HepG2 (cell line): Measurements from ENCODE around the gene ARHGEF4. TPM values are rescaled to one million over a fixed set of nuclear protein-coding genes. Genes with fewer than 3 reads are reported as not detected.

Source experiments
- ATF7 ChIP-seq, 2 experiments: fragments of 450-650 bp in 1 of 2; sonication (generic) in 1 of 2; formaldehyde crosslinking in 1 of 2; IDR thresholded peaks; 2 replicates each; pipeline versions ENCODE4 v1.4.0 to v1.6.1; 2016 to 2020; ENCODE audit warnings: antibody characterized with exemption in 1 of 2, mild to moderate bottlenecking in 1 of 2, missing genetic modification reagents in 1 of 2
- GTF3A ChIP-seq: sonication (generic); formaldehyde crosslinking; conservative IDR thresholded peaks from 2 replicates; pipeline ENCODE4 v1.4.0; 2020; ENCODE audit warnings: mild to moderate bottlenecking, missing genetic modification reagents
- HDAC6 ChIP-seq: fragments of 200-600 bp; sonication (generic); IDR thresholded peaks from 2 replicates; pipeline ENCODE4 v1.7.0; 2017; ENCODE audit warnings: mild to moderate bottlenecking, antibody characterized with exemption, low read length, low read depth
- HNRNPUL1 ChIP-seq: fragments of 200-400 bp; formaldehyde crosslinking; IDR thresholded peaks from 2 replicates; pipeline ENCODE4 v1.6.1; 2017; ENCODE audit warnings: low read depth, mild to moderate bottlenecking, low read length, moderate library complexity
- JARID2 ChIP-seq: sonication (generic); formaldehyde crosslinking; IDR thresholded peaks from 2 replicates; pipeline ENCODE4 v1.8.1; 2023; ENCODE audit warnings: missing genetic modification reagents, inconsistent platforms; ENCODE audit not compliant: insufficient replicate concordance
- MXI1 ChIP-seq: IDR thresholded peaks from 3 replicates; pipeline ENCODE4 v1.6.1; 2012; ENCODE audit warnings: low read depth, low read length, inconsistent platforms, borderline replicate concordance
- NR3C1 ChIP-seq: sonication (generic); formaldehyde crosslinking; IDR thresholded peaks from 2 replicates; pipeline ENCODE4 v1.4.0; 2020; ENCODE audit warnings: missing genetic modification reagents
- PHF20 ChIP-seq: sonication (generic); formaldehyde crosslinking; IDR thresholded peaks from 2 replicates; pipeline ENCODE4 v1.5.0; 2020; ENCODE audit warnings: mild to moderate bottlenecking, missing genetic modification reagents
- POGK ChIP-seq: sonication (generic); formaldehyde crosslinking; conservative IDR thresholded peaks from 2 replicates; pipeline ENCODE4 v1.8.0; 2022; ENCODE audit warnings: mild to moderate bottlenecking, moderate library complexity, missing genetic modification reagents
- SAP130 ChIP-seq: IDR thresholded peaks from 2 replicates; pipeline ENCODE4 v1.6.1; 2016; ENCODE audit warnings: low read depth
- ZBTB1 ChIP-seq: sonication (generic); formaldehyde crosslinking; IDR thresholded peaks from 2 replicates; pipeline ENCODE4 v1.4.0; 2020; ENCODE audit warnings: missing genetic modification reagents, borderline replicate concordance
- ZNF33A ChIP-seq: sonication (generic); formaldehyde crosslinking; IDR thresholded peaks from 2 replicates; pipeline ENCODE4 v1.5.1; 2020; ENCODE audit warnings: missing genetic modification reagents, mild to moderate bottlenecking, moderate library complexity, borderline replicate concordance
- ZNF564 ChIP-seq: sonication (generic); formaldehyde crosslinking; IDR thresholded peaks from 2 replicates; pipeline ENCODE4 v1.8.1; 2023; ENCODE audit warnings: mild to moderate bottlenecking, missing genetic modification reagents
- ZNF609 ChIP-seq: sonication (generic); formaldehyde crosslinking; IDR thresholded peaks from 2 replicates; pipeline ENCODE4 v1.4.0; 2020; ENCODE audit warnings: mild to moderate bottlenecking, missing genetic modification reagents, borderline replicate concordance
- polyA plus RNA-seq, 8 experiments: library from polyadenylated mRNA; depleted of rRNA in 3 of 8; stranded (reverse) in 7 of 8; unstranded in 1 of 8; fragments of >200 nt; fragmentation: Illumina TruSeq in 4 of 8; extraction: Trizol in 4 of 8; gene quantifications; 2 replicates each; pipeline versions ENCODE4 v1.2.1 to v1.2.3, GENCODE V29; 2011 to 2016; ENCODE audit warnings: low read depth in 4 of 8, missing spikeins in 1 of 8, mixed read lengths in 1 of 8; ENCODE audit not compliant: insufficient read depth in 1 of 8
- total RNA-seq, 5 experiments: library from RNA; depleted of rRNA; stranded (reverse); fragments of >200 nt; fragmentation: Illumina TruSeq; extraction: Trizol; gene quantifications; 2 replicates each; pipeline ENCODE4 v1.2.3, GENCODE V29; 2016; ENCODE audit warnings: low read depth in 1 of 5
- TF ChIP-seq, protein P1 (sequence below), 2 experiments: sonication (generic) in 1 of 2; formaldehyde crosslinking in 1 of 2; IDR thresholded peaks; 2 replicates each; pipeline versions ENCODE4 v1.4.0 to v1.6.1; 2018 to 2020; ENCODE audit warnings: missing genetic modification reagents in 2 of 2, borderline replicate concordance in 1 of 2, low read depth in 1 of 2, mild to moderate bottlenecking in 1 of 2, missing biosample characterization in 1 of 2
- TF ChIP-seq, protein P2 (sequence below): sonication (generic); formaldehyde crosslinking; IDR thresholded peaks from 2 replicates; pipeline ENCODE4 v1.4.0; 2020; ENCODE audit warnings: missing genetic modification reagents

ARHGEF4 gene
- total and polyA plus RNA-seq, 2 of the 13 experiments (the other 11 are each of a cell fraction or from before 2014, with no cell fraction given), result 0.11 to 0.13 TPM

DNA sequence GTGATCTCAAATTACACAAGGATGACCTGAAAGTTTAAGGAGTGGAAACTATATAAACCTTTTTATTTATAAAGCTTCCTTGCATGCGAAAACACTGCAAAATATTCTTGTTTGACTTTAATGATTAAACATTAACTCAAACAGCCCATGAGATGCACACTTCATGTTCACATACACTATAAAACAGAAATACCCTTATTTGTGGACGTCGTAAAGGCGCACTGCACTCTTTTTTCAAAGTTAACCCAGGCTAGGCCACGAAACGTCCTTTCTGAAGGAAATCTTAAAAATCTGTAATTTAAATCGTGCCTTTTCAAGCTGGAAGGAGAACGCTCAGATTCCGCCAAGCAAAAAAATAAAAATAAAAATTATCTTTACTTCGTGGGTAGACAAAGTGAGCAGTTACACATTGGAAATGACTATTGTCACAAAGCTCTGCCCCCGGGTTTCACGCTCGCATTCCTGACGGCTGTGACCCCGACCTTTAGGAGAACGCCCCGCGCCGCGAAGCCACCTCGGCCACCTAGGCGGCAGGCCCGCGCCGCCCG, 255.8 kb downstream of the ARHGEF4 start (continued):
- no peak for TF ChIP-seq ATF7 (IDR thresholded peaks at IDR 0.05)
- no peak for TF ChIP-seq ATF7 (CRISPR knock-in tag; IDR thresholded peaks at IDR 0.05)
- no peak for TF ChIP-seq JARID2 (CRISPR knock-in tag)
- no peak for TF ChIP-seq ZNF33A (CRISPR knock-in tag)
- TF ChIP-seq GTF3A (CRISPR knock-in tag), result no peak; the same call in 1 of the 2 replicates
- no peak; the same call in 1 of the 2 replicates for TF ChIP-seq HDAC6
- no peak for TF ChIP-seq MXI1
- 0 out of 2 replicates have a peak, but pooled peaks have one; percentile 29 for TF ChIP-seq HNRNPUL1
- no peak for TF ChIP-seq NR3C1 (CRISPR knock-in tag)
- TF ChIP-seq POGK (CRISPR knock-in tag), result 0 out of 2 replicates have a peak, but pooled peaks have one; percentile 47
- no peak; the same call in 1 of the 2 replicates for TF ChIP-seq PHF20 (CRISPR knock-in tag)
- TF ChIP-seq ZNF609 (CRISPR knock-in tag), result peak; percentile 41; the same call in 1 of the 2 replicates
- TF ChIP-seq, protein P1, sequence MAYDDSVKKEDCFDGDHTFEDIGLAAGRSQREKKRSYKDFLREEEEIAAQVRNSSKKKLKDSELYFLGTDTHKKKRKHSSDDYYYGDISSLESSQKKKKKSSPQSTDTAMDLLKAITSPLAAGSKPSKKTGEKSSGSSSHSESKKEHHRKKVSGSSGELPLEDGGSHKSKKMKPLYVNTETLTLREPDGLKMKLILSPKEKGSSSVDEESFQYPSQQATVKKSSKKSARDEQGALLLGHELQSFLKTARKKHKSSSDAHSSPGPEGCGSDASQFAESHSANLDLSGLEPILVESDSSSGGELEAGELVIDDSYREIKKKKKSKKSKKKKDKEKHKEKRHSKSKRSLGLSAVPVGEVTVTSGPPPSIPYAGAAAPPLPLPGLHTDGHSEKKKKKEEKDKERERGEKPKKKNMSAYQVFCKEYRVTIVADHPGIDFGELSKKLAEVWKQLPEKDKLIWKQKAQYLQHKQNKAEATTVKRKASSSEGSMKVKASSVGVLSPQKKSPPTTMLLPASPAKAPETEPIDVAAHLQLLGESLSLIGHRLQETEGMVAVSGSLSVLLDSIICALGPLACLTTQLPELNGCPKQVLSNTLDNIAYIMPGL (CRISPR knock-in tag; IDR thresholded peaks at IDR 0.05; ENCODE audit: borderline replicate concordance in 1 of 2, low read depth in 1 of 2), result peak in 1 of 2 experiments; percentile 14; a peak in 1 of 4 replicates
- no peak; the same call in 1 of the 2 replicates for TF ChIP-seq SAP130 (CRISPR knock-in tag)
- peak; percentile 4; the same call in 1 of the 2 replicates for TF ChIP-seq ZNF564 (CRISPR knock-in tag)
- TF ChIP-seq, protein P2, sequence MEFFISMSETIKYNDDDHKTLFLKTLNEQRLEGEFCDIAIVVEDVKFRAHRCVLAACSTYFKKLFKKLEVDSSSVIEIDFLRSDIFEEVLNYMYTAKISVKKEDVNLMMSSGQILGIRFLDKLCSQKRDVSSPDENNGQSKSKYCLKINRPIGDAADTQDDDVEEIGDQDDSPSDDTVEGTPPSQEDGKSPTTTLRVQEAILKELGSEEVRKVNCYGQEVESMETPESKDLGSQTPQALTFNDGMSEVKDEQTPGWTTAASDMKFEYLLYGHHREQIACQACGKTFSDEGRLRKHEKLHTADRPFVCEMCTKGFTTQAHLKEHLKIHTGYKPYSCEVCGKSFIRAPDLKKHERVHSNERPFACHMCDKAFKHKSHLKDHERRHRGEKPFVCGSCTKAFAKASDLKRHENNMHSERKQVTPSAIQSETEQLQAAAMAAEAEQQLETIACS (CRISPR knock-in tag), result no peak
- 0 out of 2 replicates have a peak, but pooled peaks have one; percentile 27 for TF ChIP-seq ZBTB1 (CRISPR knock-in tag)
